Measurements from ENCODE around the gene CHRNA5.

Gene CHRNA5

DNA sequence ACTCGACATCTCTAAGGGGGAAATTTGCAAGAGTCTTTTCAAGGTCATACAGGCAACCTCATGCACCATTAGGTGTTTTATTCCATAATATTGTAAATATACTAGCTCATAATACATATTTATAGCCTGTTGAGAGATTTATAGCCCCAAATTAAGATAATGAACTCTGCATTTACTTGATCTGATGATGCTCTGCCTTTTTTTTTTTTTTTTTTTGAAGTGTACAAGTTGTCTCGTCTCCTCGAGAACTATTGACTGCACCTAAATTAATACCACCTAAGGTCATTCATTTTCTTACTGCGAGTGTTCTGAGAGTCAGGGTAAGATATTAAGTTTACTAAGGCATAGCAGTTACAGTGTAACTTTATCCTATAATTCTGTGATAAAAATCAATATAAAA is 6.1 kb downstream of the CHRNA5 start:
- Mint-ChIP-seq H3K27me3 (ENCODE audit: low read depth) (peaks cover 6% of the 10 kb centered on the region), H3K9me3 (no peaks in the 10 kb centered on the region), H3K4me1 (peaks cover 7% of the 10 kb centered on the region)

DNA sequence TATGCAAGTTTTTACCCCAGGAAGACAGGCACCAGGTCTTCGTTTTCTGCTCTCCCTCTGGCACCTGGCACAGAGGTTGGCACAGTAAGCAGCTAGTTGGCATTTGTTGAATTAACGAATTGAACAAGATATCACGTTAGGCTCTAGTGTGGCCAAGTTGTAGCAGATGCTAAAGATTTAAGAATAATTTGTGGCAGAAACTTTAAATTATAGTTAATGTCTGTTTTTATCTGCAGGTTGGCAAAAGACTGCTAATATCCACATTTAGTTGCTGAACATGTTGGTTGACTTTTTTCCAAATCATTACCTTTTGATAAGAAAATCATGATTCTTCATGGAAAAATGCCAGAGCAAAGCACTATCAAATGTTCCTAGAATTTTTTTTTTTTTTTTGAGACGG is 8.1 kb downstream of the CHRNA5 start:
- H3K9me3 Mint-ChIP-seq = no peaks in the 10 kb centered on the region

More for the DNA sequence above, 6.1 kb downstream of the CHRNA5 start:
- Mint-ChIP-seq H3K4me3 (no peak overlapping the region), H3K27ac (no peak overlapping the region), H3K36me3 (ENCODE audit: low read depth) (no peaks in the 10 kb centered on the region)
- TF ChIP-seq, protein P1, sequence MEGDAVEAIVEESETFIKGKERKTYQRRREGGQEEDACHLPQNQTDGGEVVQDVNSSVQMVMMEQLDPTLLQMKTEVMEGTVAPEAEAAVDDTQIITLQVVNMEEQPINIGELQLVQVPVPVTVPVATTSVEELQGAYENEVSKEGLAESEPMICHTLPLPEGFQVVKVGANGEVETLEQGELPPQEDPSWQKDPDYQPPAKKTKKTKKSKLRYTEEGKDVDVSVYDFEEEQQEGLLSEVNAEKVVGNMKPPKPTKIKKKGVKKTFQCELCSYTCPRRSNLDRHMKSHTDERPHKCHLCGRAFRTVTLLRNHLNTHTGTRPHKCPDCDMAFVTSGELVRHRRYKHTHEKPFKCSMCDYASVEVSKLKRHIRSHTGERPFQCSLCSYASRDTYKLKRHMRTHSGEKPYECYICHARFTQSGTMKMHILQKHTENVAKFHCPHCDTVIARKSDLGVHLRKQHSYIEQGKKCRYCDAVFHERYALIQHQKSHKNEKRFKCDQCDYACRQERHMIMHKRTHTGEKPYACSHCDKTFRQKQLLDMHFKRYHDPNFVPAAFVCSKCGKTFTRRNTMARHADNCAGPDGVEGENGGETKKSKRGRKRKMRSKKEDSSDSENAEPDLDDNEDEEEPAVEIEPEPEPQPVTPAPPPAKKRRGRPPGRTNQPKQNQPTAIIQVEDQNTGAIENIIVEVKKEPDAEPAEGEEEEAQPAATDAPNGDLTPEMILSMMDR (IDR thresholded peaks at IDR 0.05; ENCODE audit: unreplicated experiment in 3 of 3) = no peak

DNA sequence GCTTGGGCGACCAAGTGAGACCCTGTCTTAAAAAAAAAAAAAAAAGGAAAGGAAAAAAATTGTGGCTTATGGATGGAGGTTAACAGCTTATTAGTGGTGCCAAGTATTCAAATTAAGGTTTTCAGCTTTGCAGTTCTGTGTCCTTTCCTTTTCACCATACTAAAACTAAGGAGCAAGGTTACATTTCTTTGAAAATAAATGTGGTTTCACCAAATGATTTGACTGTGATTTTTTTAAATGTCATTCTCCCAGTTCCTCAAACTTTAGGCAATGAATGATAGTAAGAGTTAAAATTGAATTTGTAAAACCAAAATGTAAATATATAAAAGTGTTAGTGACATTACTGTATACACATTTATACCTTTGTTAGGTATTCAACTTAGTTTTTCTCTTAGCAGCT is 9.6 kb downstream of the CHRNA5 start:
- Mint-ChIP-seq H3K36me3 (ENCODE audit: low read depth) (no peaks in the 10 kb centered on the region), H3K9me3 (no peaks in the 10 kb centered on the region)

More for the DNA sequence above, 8.1 kb downstream of the CHRNA5 start:
- no peaks in the 10 kb centered on the region for H3K36me3 Mint-ChIP-seq (ENCODE audit: low read depth)
- TF ChIP-seq, protein P1 (IDR thresholded peaks at IDR 0.05; ENCODE audit: unreplicated experiment in 3 of 3) = no peak
- no peak overlapping the region for H3K27ac Mint-ChIP-seq
- no peaks in the 10 kb centered on the region for H3K4me1 Mint-ChIP-seq
- no peaks in the 10 kb centered on the region for H3K27me3 Mint-ChIP-seq (ENCODE audit: low read depth)
- H3K4me3 Mint-ChIP-seq = no peak overlapping the region

DNA sequence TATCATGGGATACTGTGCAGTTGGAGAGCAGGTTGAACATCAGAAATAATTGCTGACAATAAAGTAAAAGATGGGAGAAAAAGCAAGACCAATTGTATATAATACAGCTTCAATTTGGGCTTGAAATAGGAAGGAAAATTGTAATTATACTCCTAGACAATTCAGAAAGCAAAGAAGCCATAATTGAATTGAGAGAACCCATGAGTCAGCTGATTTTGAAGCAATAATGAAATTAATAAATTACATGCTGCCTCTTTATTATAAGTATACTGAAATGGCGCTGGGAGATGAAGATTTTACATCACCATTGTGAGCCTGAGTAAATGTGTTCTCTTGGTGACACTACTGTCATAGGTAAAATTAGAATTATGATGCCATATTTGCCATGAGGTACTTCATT is 32.3 kb downstream of the CHRNA5 start:
- H3K27ac Mint-ChIP-seq = no peak overlapping the region

More for the DNA sequence above, 9.6 kb downstream of the CHRNA5 start:
- Mint-ChIP-seq H3K4me3 (no peak overlapping the region), H3K27me3 (ENCODE audit: low read depth) (no peaks in the 10 kb centered on the region), H3K27ac (no peak overlapping the region), H3K4me1 (no peaks in the 10 kb centered on the region)
- TF ChIP-seq, protein P1 (IDR thresholded peaks at IDR 0.05; ENCODE audit: unreplicated experiment in 3 of 3) = no peak

DNA sequence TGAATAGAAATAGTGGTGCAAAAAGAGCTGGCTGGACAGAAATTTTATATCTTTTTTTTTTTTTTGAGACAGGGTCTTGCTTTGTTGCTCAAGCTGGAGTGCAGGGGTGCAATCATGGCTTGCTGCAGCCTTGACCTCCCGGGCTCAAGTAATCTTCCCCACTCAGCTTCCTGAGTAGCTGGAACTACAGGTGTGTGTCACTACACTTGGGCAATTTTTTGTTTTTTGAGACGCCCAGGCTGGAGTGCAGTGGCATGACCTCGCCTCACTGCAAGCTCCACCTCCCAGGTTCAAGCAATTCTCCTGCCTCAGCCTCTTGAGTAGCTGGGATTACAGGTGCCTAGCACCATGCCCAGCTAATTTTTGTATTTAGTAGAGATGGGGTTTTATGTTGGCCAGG is 33.0 kb downstream of the CHRNA5 start:
- H3K4me1 Mint-ChIP-seq = no peaks in the 10 kb centered on the region
- TF ChIP-seq, protein P1 (IDR thresholded peaks at IDR 0.05; ENCODE audit: unreplicated experiment in 3 of 3) = no peak
- H3K9me3 Mint-ChIP-seq = no peaks in the 10 kb centered on the region
- no peak overlapping the region for H3K4me3 Mint-ChIP-seq
- no peak overlapping the region for H3K27ac Mint-ChIP-seq
- H3K27me3 Mint-ChIP-seq (ENCODE audit: low read depth) = no peaks in the 10 kb centered on the region
- peaks cover 7% of the 10 kb centered on the region for H3K36me3 Mint-ChIP-seq (ENCODE audit: low read depth)

More for the DNA sequence above, 32.3 kb downstream of the CHRNA5 start:
- Mint-ChIP-seq H3K36me3 (ENCODE audit: low read depth) (peaks cover 7% of the 10 kb centered on the region), H3K27me3 (ENCODE audit: low read depth) (no peaks in the 10 kb centered on the region), H3K4me1 (no peaks in the 10 kb centered on the region), H3K9me3 (no peaks in the 10 kb centered on the region), H3K4me3 (no peak overlapping the region)
- TF ChIP-seq, protein P1 (IDR thresholded peaks at IDR 0.05; ENCODE audit: unreplicated experiment in 3 of 3) = no peak

DNA sequence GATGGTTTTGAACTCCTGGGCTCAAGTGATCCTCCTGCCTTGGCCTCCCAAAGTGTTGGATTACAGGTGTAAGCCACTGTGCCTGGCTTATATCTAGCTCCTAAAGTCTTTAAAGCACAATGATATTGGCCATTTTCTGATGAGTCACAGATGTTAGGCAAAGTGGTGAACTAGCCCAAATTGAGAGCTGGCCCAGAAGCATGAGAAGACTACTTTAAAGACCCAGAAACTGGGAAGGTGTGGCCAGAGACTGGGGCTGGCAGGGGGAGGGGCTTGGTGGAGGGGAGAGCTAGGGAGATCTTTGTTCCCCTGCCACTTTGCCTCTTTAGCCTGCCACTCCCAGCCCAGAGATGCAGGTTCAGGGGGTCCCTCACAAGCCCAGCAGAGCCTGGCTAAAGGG is 33.9 kb downstream of the CHRNA5 start:
- TF ChIP-seq, protein P1 (IDR thresholded peaks at IDR 0.05; ENCODE audit: unreplicated experiment in 3 of 3) = no peak
- Mint-ChIP-seq H3K27me3 (ENCODE audit: low read depth) (peaks cover under 1% of the 10 kb centered on the region), H3K27ac (no peak overlapping the region), H3K4me3 (no peak overlapping the region), H3K4me1 (no peaks in the 10 kb centered on the region), H3K36me3 (ENCODE audit: low read depth) (peaks cover 7% of the 10 kb centered on the region), H3K9me3 (no peaks in the 10 kb centered on the region)
